HL-60 (cell line): ENCODE data around the gene PCTP.
A peak's percentile ranks its signal among the peaks of the same experiment; 100 is the strongest.

Experiments
- DNase-seq, 2 experiments: peaks; one replicate each; pipeline ENCODE4 v3.0.0-alpha.2; 2010 to 2020; ENCODE audit warnings: low read depth in 1 of 2, low spot score in 1 of 2
- H3K27ac ChIP-seq: fragments of 250-450 bp; sonication (Bioruptor Pico); replicated peaks from 2 replicates; pipeline ENCODE4 v1.5.1; 2020; ENCODE audit warnings: mild to moderate bottlenecking, moderate library complexity
- H3K27me3 ChIP-seq: fragments of 250-450 bp; sonication (Bioruptor Pico); 2 replicates; pipeline ENCODE4 v1.5.1; 2021; ENCODE audit warnings: mild to moderate bottlenecking, moderate library complexity; ENCODE audit not compliant: insufficient read depth, poor library complexity, severe bottlenecking
- H3K4me3 ChIP-seq: replicated peaks from 2 replicates; pipeline ENCODE4 v1.5.1; 2011; ENCODE audit warnings: mild to moderate bottlenecking, control low read depth, low read length; ENCODE audit not compliant: insufficient read depth
- GABPA ChIP-seq: IDR thresholded peaks from 2 replicates; pipeline ENCODE4 v1.6.1; 2012; ENCODE audit warnings: low read depth
- POLR2AphosphoS5 ChIP-seq: IDR thresholded peaks from 2 replicates; pipeline ENCODE4 v1.6.1; 2012; ENCODE audit warnings: low read depth
- SPI1 ChIP-seq: IDR thresholded peaks from 2 replicates; pipeline ENCODE4 v1.6.1; 2012; ENCODE audit warnings: low read depth, mild to moderate bottlenecking, borderline replicate concordance
- TF ChIP-seq, protein P1 (sequence below): IDR thresholded peaks from 2 replicates; pipeline ENCODE4 v1.6.1; 2012; ENCODE audit warnings: low read depth; ENCODE audit not compliant: insufficient replicate concordance
- TF ChIP-seq, protein P2 (sequence below): IDR thresholded peaks from one replicate; pipeline ENCODE4 v1.5.1; 2011; ENCODE audit warnings: low read length, control low read depth, inconsistent platforms; ENCODE audit not compliant: insufficient read depth

The PCTP gene

DNA sequence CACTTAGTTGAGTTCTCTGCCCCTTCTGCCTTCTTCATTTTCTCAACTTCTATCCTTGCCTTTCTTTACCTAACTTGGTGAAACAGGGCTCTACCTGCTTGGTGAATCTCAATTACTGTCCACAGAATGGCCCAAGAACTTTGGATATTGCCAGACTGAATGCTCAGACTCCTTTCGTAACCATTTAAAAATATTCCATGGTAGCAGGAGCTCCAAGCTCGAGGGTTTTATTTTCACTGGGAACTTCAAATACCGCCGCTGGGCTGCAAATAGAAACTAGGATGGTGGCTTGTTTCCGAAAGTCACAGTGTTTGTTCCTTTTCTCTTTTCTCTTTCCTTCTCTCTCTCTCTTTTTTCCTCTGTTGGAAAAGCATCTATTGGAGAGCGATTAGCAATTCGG lies 41.4 kb upstream of the PCTP start:
- Histone ChIP-seq H3K27me3 (no peaks in the 10 kb centered on the region), H3K27ac (no peak overlapping the region), H3K4me3 (no peak overlapping the region)
- DNase-seq = no peak
- TF ChIP-seq, protein P1, sequence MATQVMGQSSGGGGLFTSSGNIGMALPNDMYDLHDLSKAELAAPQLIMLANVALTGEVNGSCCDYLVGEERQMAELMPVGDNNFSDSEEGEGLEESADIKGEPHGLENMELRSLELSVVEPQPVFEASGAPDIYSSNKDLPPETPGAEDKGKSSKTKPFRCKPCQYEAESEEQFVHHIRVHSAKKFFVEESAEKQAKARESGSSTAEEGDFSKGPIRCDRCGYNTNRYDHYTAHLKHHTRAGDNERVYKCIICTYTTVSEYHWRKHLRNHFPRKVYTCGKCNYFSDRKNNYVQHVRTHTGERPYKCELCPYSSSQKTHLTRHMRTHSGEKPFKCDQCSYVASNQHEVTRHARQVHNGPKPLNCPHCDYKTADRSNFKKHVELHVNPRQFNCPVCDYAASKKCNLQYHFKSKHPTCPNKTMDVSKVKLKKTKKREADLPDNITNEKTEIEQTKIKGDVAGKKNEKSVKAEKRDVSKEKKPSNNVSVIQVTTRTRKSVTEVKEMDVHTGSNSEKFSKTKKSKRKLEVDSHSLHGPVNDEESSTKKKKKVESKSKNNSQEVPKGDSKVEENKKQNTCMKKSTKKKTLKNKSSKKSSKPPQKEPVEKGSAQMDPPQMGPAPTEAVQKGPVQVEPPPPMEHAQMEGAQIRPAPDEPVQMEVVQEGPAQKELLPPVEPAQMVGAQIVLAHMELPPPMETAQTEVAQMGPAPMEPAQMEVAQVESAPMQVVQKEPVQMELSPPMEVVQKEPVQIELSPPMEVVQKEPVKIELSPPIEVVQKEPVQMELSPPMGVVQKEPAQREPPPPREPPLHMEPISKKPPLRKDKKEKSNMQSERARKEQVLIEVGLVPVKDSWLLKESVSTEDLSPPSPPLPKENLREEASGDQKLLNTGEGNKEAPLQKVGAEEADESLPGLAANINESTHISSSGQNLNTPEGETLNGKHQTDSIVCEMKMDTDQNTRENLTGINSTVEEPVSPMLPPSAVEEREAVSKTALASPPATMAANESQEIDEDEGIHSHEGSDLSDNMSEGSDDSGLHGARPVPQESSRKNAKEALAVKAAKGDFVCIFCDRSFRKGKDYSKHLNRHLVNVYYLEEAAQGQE = no peak
- TF ChIP-seq, protein P2, sequence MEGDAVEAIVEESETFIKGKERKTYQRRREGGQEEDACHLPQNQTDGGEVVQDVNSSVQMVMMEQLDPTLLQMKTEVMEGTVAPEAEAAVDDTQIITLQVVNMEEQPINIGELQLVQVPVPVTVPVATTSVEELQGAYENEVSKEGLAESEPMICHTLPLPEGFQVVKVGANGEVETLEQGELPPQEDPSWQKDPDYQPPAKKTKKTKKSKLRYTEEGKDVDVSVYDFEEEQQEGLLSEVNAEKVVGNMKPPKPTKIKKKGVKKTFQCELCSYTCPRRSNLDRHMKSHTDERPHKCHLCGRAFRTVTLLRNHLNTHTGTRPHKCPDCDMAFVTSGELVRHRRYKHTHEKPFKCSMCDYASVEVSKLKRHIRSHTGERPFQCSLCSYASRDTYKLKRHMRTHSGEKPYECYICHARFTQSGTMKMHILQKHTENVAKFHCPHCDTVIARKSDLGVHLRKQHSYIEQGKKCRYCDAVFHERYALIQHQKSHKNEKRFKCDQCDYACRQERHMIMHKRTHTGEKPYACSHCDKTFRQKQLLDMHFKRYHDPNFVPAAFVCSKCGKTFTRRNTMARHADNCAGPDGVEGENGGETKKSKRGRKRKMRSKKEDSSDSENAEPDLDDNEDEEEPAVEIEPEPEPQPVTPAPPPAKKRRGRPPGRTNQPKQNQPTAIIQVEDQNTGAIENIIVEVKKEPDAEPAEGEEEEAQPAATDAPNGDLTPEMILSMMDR = no peak
- TF ChIP-seq SPI1 = no peak

DNA sequence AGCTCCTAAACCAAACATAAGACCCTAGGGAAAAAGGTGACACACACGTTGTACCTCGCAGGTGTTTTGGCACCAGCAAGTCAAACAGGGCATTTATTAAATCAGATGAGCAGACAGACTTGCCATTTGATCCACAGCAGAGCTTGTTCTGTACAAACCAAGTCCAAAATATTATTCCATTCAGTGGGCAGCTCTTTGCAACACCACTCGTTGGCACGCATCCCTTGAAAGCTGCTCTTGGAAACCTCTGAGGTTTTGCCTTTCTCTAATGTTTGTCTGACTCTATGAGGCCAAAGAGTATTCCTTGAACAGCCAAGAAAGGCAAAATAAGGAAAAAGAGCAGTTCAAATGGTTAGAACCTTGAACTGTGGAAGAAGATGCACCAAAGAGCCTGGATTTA lies 40.9 kb upstream of the PCTP start:
- H3K4me3 ChIP-seq = no peak overlapping the region
- TF ChIP-seq, protein P2 = no peak
- TF ChIP-seq, protein P1 = no peak
- TF ChIP-seq GABPA (no peak), POLR2AphosphoS5 (no peak)
- no peaks in the 10 kb centered on the region for H3K27me3 ChIP-seq
- H3K27ac ChIP-seq = no peak overlapping the region
- no peak for DNase-seq

DNA sequence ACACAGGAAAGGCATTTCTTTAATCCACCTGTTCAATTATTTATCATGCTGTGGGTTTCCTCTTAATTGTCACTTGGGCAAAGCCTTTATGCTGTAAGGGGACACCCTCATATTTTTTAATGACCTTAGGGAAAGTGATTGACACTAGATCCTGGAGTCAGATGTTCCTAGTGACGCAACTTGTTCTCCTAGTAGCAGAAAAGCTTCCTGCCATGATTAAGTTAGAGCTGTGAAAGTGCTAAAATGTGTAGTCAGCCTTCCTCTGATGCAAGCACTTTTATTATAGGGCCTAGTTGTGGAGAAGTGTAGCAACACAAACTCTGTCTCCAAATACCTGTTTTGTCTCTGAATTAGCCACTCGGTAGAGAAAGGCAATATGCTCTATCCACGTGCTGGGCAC lies 40.4 kb upstream of the PCTP start:
- TF ChIP-seq GABPA (no peak), POLR2AphosphoS5 (no peak), SPI1 (no peak)
- TF ChIP-seq, protein P1 = no peak
- TF ChIP-seq, protein P2 = no peak
- Histone ChIP-seq H3K4me3 (no peak overlapping the region), H3K27ac (no peak overlapping the region), H3K27me3 (no peaks in the 10 kb centered on the region)
- DNase-seq = peak in 1 of 2 experiments; percentile 22
